HepG2 (cell line): Measurements from ENCODE around the gene EZH1. TPM values are rescaled to one million over a fixed set of nuclear protein-coding genes. Genes with fewer than 3 reads are reported as not detected.

ENCODE experiments used
- AKAP8 ChIP-seq: sonication (generic); formaldehyde crosslinking; IDR thresholded peaks from 2 replicates; pipeline ENCODE4 v1.5.1; 2020; ENCODE audit warnings: mild to moderate bottlenecking, missing genetic modification reagents
- CCDC6 ChIP-seq: sonication (generic); formaldehyde crosslinking; IDR thresholded peaks from 2 replicates; pipeline ENCODE4 v1.8.1; 2022; ENCODE audit warnings: mild to moderate bottlenecking, missing genetic modification reagents, moderate library complexity
- CEBPB ChIP-seq: IDR thresholded peaks from 2 replicates; pipeline ENCODE4 v1.6.1; 2011; ENCODE audit warnings: low read depth, low read length, improper control_type of control experiment, borderline replicate concordance
- CENPX ChIP-seq: sonication (generic); formaldehyde crosslinking; IDR thresholded peaks from 2 replicates; pipeline ENCODE4 v1.9.0; 2021; ENCODE audit warnings: mild to moderate bottlenecking, missing genetic modification reagents, moderate library complexity
- CREM ChIP-seq, 2 experiments: sonication (generic) in 1 of 2; formaldehyde crosslinking in 1 of 2; IDR thresholded peaks; 2 replicates each; pipeline versions ENCODE4 v1.4.0 to v1.6.1; 2016 to 2020; ENCODE audit warnings: antibody characterized with exemption in 1 of 2, mild to moderate bottlenecking in 1 of 2, missing genetic modification reagents in 1 of 2
- JDP2 ChIP-seq: sonication (generic); formaldehyde crosslinking; IDR thresholded peaks from 2 replicates; pipeline ENCODE4 v1.8.1; 2022; ENCODE audit warnings: missing genetic modification reagents, borderline replicate concordance
- KAT8 ChIP-seq: IDR thresholded peaks from 2 replicates; pipeline ENCODE4 v1.6.1; 2016; ENCODE audit warnings: missing genetic modification reagents, missing compliant biosample characterization
- KDM3A ChIP-seq: IDR thresholded peaks from 2 replicates; pipeline ENCODE4 v1.6.1; 2018; ENCODE audit warnings: low read depth, missing compliant biosample characterization
- KLF13 ChIP-seq: sonication (generic); formaldehyde crosslinking; IDR thresholded peaks from 2 replicates; pipeline ENCODE4 v1.4.0; 2020; ENCODE audit warnings: mild to moderate bottlenecking, missing genetic modification reagents
- MTERF4 ChIP-seq: sonication (generic); formaldehyde crosslinking; IDR thresholded peaks from 2 replicates; pipeline ENCODE4 v1.8.0; 2023; ENCODE audit warnings: mild to moderate bottlenecking, missing genetic modification reagents
- PAWR ChIP-seq: sonication (generic); formaldehyde crosslinking; IDR thresholded peaks from 2 replicates; pipeline ENCODE4 v1.4.0; 2020; ENCODE audit warnings: missing genetic modification reagents, mild to moderate bottlenecking, borderline replicate concordance
- SP140L ChIP-seq: sonication (generic); formaldehyde crosslinking; IDR thresholded peaks from 2 replicates; pipeline ENCODE4 v1.4.0; 2020; ENCODE audit warnings: missing genetic modification reagents, borderline replicate concordance
- TCF7 ChIP-seq: sonication (generic); IDR thresholded peaks from 2 replicates; pipeline ENCODE4 v1.6.1; 2016; ENCODE audit warnings: antibody characterized with exemption, low read depth
- TFAP4 ChIP-seq: sonication (generic); IDR thresholded peaks from 2 replicates; pipeline ENCODE4 v1.6.1; 2016; ENCODE audit warnings: low read depth, borderline replicate concordance
- THAP7 ChIP-seq: sonication (generic); formaldehyde crosslinking; IDR thresholded peaks from 2 replicates; pipeline ENCODE4 v1.8.1; 2023; ENCODE audit warnings: mild to moderate bottlenecking, missing genetic modification reagents
- ZBTB26 ChIP-seq: IDR thresholded peaks from 2 replicates; pipeline ENCODE4 v1.6.1; 2016; ENCODE audit warnings: missing compliant biosample characterization, missing genetic modification reagents, borderline replicate concordance
- ZBTB37 ChIP-seq: sonication (generic); formaldehyde crosslinking; IDR thresholded peaks from 2 replicates; pipeline ENCODE4 v1.4.0; 2020; ENCODE audit warnings: mild to moderate bottlenecking, missing genetic modification reagents
- ZNF251 ChIP-seq: sonication (generic); formaldehyde crosslinking; IDR thresholded peaks from 2 replicates; pipeline ENCODE4 v1.9.0; 2021; ENCODE audit warnings: mild to moderate bottlenecking, missing genetic modification reagents
- ZNF296 ChIP-seq: sonication (generic); formaldehyde crosslinking; conservative IDR thresholded peaks from 2 replicates; pipeline ENCODE4 v1.5.0; 2020; ENCODE audit warnings: mild to moderate bottlenecking, missing genetic modification reagents
- ZNF33A ChIP-seq: sonication (generic); formaldehyde crosslinking; IDR thresholded peaks from 2 replicates; pipeline ENCODE4 v1.5.1; 2020; ENCODE audit warnings: missing genetic modification reagents, mild to moderate bottlenecking, moderate library complexity, borderline replicate concordance
- ZNF513 ChIP-seq: sonication (generic); formaldehyde crosslinking; conservative IDR thresholded peaks from 2 replicates; pipeline ENCODE4 v1.5.0; 2020; ENCODE audit warnings: missing genetic modification reagents
- ZNF549 ChIP-seq: sonication (generic); formaldehyde crosslinking; IDR thresholded peaks from 2 replicates; pipeline ENCODE4 v1.5.0; 2020; ENCODE audit warnings: missing genetic modification reagents
- ZNF772 ChIP-seq: sonication (generic); formaldehyde crosslinking; IDR thresholded peaks from 2 replicates; pipeline ENCODE4 v1.5.0; 2020; ENCODE audit warnings: mild to moderate bottlenecking, missing genetic modification reagents
- polyA plus RNA-seq, 8 experiments: library from polyadenylated mRNA; depleted of rRNA in 3 of 8; stranded (reverse) in 7 of 8; unstranded in 1 of 8; fragments of >200 nt; fragmentation: Illumina TruSeq in 4 of 8; extraction: Trizol in 4 of 8; gene quantifications; 2 replicates each; pipeline versions ENCODE4 v1.2.1 to v1.2.3, GENCODE V29; 2011 to 2016; ENCODE audit warnings: low read depth in 4 of 8, missing spikeins in 1 of 8, mixed read lengths in 1 of 8; ENCODE audit not compliant: insufficient read depth in 1 of 8
- total RNA-seq, 5 experiments: library from RNA; depleted of rRNA; stranded (reverse); fragments of >200 nt; fragmentation: Illumina TruSeq; extraction: Trizol; gene quantifications; 2 replicates each; pipeline ENCODE4 v1.2.3, GENCODE V29; 2016; ENCODE audit warnings: low read depth in 1 of 5

EZH1 gene
- total and polyA plus RNA-seq, 2 of the 13 experiments (the other 11 are each of a cell fraction or from before 2014, with no cell fraction given), result 11.6 to 24.0 TPM

GRCh38 chr17:42780851-42781638, 36.2 kb upstream of the EZH1 start (continued):
- TF ChIP-seq ZNF251, result no peak
- TF ChIP-seq SP140L (CRISPR knock-in tag), result no peak
- TF ChIP-seq ZNF772 (CRISPR knock-in tag), result no peak
- TF ChIP-seq KDM3A (CRISPR knock-in tag), result no peak
- no peak for TF ChIP-seq PAWR (CRISPR knock-in tag)
- no peak for TF ChIP-seq MTERF4 (CRISPR knock-in tag)
- peak; percentile 2; the same call in 1 of the 2 replicates for TF ChIP-seq ZNF513
- TF ChIP-seq ZBTB37 (CRISPR knock-in tag), result no peak
- no peak for TF ChIP-seq JDP2 (CRISPR knock-in tag)
- TF ChIP-seq ZNF296 (CRISPR knock-in tag), result no peak
- no peak for TF ChIP-seq THAP7
- no peak for TF ChIP-seq ZNF549 (CRISPR knock-in tag)
- no peak for TF ChIP-seq CENPX (CRISPR knock-in tag)
- no peak for TF ChIP-seq TCF7
- no peak for TF ChIP-seq ZNF33A (CRISPR knock-in tag)
- TF ChIP-seq TFAP4, result no peak
- TF ChIP-seq CCDC6 (CRISPR knock-in tag), result no peak
- 0 out of 2 replicates have a peak, but pooled peaks have one; percentile 13 for TF ChIP-seq ZBTB26
- TF ChIP-seq KAT8 (CRISPR knock-in tag), result no peak
- TF ChIP-seq KLF13 (CRISPR knock-in tag), result peak; percentile 34; the same call in 1 of the 2 replicates
- TF ChIP-seq CEBPB, result no peak
- TF ChIP-seq AKAP8 (CRISPR knock-in tag), result peak; percentile 1; the same call in 1 of the 2 replicates
- no peak for TF ChIP-seq CREM (IDR thresholded peaks at IDR 0.05)
- no peak for TF ChIP-seq CREM (CRISPR knock-in tag; IDR thresholded peaks at IDR 0.05)
